MM.1S (cell line): ENCODE measurements around the gene IGF2.

Experiments used
- CTCF ChIP-seq: fragments of 300-600 bp; sonication (generic); IDR thresholded peaks from 2 replicates; pipeline ENCODE4 v1.5.1; 2016; ENCODE audit warnings: antibody characterized with exemption, low read length, mixed read lengths
- EZH2 ChIP-seq: fragments of 300-600 bp; sonication (generic); optimal IDR thresholded peaks from 2 replicates; pipeline ENCODE3; 2017; ENCODE audit warnings: low read depth, mild to moderate bottlenecking, antibody characterized with exemption, low read length, mixed read lengths

GRCh38 chr11:2156416-2157182, 17.4 kb upstream of the IGF2 start:
- TF ChIP-seq CTCF (peak; percentile 74), EZH2 (no peak)
